K562 (cell line): ENCODE measurements around the gene CCKAR. TPM values are rescaled to one million over a fixed set of nuclear protein-coding genes. Genes with fewer than 3 reads are reported as not detected.

Experiments used
- ATAC-seq: fragments of 200-7000 bp; cut with Tn5 transposase; 3 replicates; pipeline ENCODE4 v1.9.1; 2020; ENCODE audit warnings: moderate library complexity
- BruUV-seq: library from RNA; stranded (reverse); fragments of 400-500 nt; replicated peaks from 2 replicates; lab custom pipeline; 2021; lab: Mats Ljungman, UMichigan
- CTCF ChIA-PET: fragments of 300-600 bp; formaldehyde crosslinking; extraction: SDS; loops from one replicate; lab custom pipeline; 2021; ENCODE audit warnings: low intra/inter-chr PET ratio; lab: Yijun Ruan, JAX
- POLR2A ChIA-PET: fragments of 300-600, 350-650 bp; sonication (Branson Sonifier 250); formaldehyde crosslinking; extraction: SDS; loops from one replicate; lab custom pipeline; 2021; ENCODE audit warnings: antibody characterized with exemption, inconsistent platforms; lab: Yijun Ruan, JAX
- DNase-seq, 4 experiments: peaks; one replicate each; pipeline versions ENCODE4 v3.0.0 to v3.0.0-alpha.2; 2011 to 2018; ENCODE audit warnings: low spot score in 3 of 4, mixed read lengths in 3 of 4; ENCODE audit errors: extremely low read depth in 1 of 4
- FAIRE-seq: peaks from 2 replicates; lab custom pipeline; 2011; peaks lifted over from hg19 to GRCh38; lab: Jason Lieb, UNC
- H2AFZ ChIP-seq: 2 replicates; pipeline ENCODE4 v1.6.0; 2011; ENCODE audit warnings: low read depth, low read length, control low read depth, inconsistent platforms
- H3K27ac ChIP-seq: fragments of 200-600 bp; 3 replicates; pipeline ENCODE4 v1.8.0; 2011; ENCODE audit warnings: low read depth, mild to moderate bottlenecking, control low read depth, inconsistent platforms, low read length, moderate library complexity, mixed read lengths; ENCODE audit errors: extremely low read depth
- H3K27me3 ChIP-seq, 2 experiments: fragments of 300-600 bp in 1 of 2; 2 replicates in 1 of 2; 3 replicates in 1 of 2; pipeline versions ENCODE4 v1.6.0 to v1.8.0; 2011; ENCODE audit warnings: inconsistent platforms in 2 of 2, low read length in 2 of 2, mild to moderate bottlenecking in 1 of 2, mixed read lengths in 1 of 2, moderate library complexity in 1 of 2; ENCODE audit not compliant: control insufficient read depth in 2 of 2, insufficient read depth in 2 of 2
- H3K36me3 ChIP-seq: fragments of 300-600 bp; 3 replicates; pipeline ENCODE4 v1.8.0; 2011; ENCODE audit warnings: mild to moderate bottlenecking, low read length, inconsistent platforms; ENCODE audit not compliant: control insufficient read depth, insufficient read depth
- H3K4me1 ChIP-seq, 2 experiments: fragments of 200-600 bp in 1 of 2; replicated peaks in 1 of 2; 2 replicates in 1 of 2; 3 replicates in 1 of 2; pipeline versions ENCODE4 v1.5.1 to v1.8.0; 2011; ENCODE audit warnings: inconsistent platforms in 2 of 2, low read length in 2 of 2, mild to moderate bottlenecking in 1 of 2, mixed read lengths in 1 of 2, moderate library complexity in 1 of 2; ENCODE audit not compliant: control insufficient read depth in 2 of 2, insufficient read depth in 2 of 2
- H3K4me2 ChIP-seq: 2 replicates; pipeline ENCODE4 v1.6.1; 2011; ENCODE audit warnings: low read length, control low read depth, inconsistent platforms, mixed read lengths; ENCODE audit not compliant: insufficient read depth
- H3K4me3 ChIP-seq: fragments of 200-600 bp; sonication (generic), shearing (Covaris generic); 2 replicates; pipeline ENCODE4 v1.5.1; 2016; ENCODE audit warnings: control low read depth, inconsistent platforms
- H3K79me2 ChIP-seq: fragments of 200-600 bp; 3 replicates; pipeline ENCODE4 v1.8.0; 2011; ENCODE audit warnings: low read length, inconsistent platforms; ENCODE audit not compliant: control insufficient read depth, insufficient read depth
- H3K9ac ChIP-seq, 2 experiments: 2 replicates each; pipeline versions ENCODE4 v1.6.0 to v1.6.1; 2011; ENCODE audit warnings: low read depth in 2 of 2, low read length in 2 of 2, control low read depth in 1 of 2, inconsistent platforms in 1 of 2, mild to moderate bottlenecking in 1 of 2, mixed read lengths in 1 of 2; ENCODE audit not compliant: insufficient read depth in 1 of 2
- H3K9me1 ChIP-seq: one replicate; pipeline ENCODE4 v1.6.0; 2011; ENCODE audit warnings: inconsistent platforms, mild to moderate bottlenecking, low read length, moderate library complexity; ENCODE audit not compliant: control insufficient read depth, insufficient read depth
- H3K9me3 ChIP-seq: replicated peaks from 2 replicates; pipeline ENCODE4 v1.5.1; 2011; ENCODE audit warnings: low read depth, low read length, inconsistent platforms; ENCODE audit not compliant: control insufficient read depth, insufficient read depth
- H4K20me1 ChIP-seq: replicated peaks from 2 replicates; pipeline ENCODE4 v1.6.1; 2011; ENCODE audit warnings: low read length, inconsistent platforms, mixed read lengths; ENCODE audit not compliant: control insufficient read depth, insufficient read depth
- MTA1 ChIP-seq: fragments of 450-650 bp; IDR thresholded peaks from 2 replicates; pipeline ENCODE4 v1.6.1; 2017; ENCODE audit warnings: borderline replicate concordance
- POLR3G ChIP-seq: IDR thresholded peaks from 2 replicates; pipeline ENCODE4 v1.6.1; 2011; ENCODE audit not compliant: insufficient read length, insufficient replicate concordance; ENCODE audit errors: extremely low read depth
- ZNF184 ChIP-seq: sonication (generic); formaldehyde crosslinking; IDR thresholded peaks from 2 replicates; pipeline ENCODE4 v1.5.0; 2020; ENCODE audit warnings: missing genetic modification reagents
- WGBS: fragments of 100-300 bp; shearing (Covaris generic); methylation state at CpG from one replicate; pipeline ENCODE4 v1.1.6; 2016; ENCODE audit warnings: low coverage, mixed read lengths; ENCODE audit not compliant: insufficient coverage; ENCODE audit errors: missing lambda C conversion rate; 5-methylcytosine and 5-hydroxymethylcytosine counted together
- in situ Hi-C: fragments of 300-500 bp; cut with MboI; formaldehyde crosslinking; loops from 4 replicates; pipeline ENCODE4 v1.15.0; 2018; ENCODE audit warnings: inconsistent platforms, mixed read lengths
- intact Hi-C: fragments of 100-400 bp; cut with micrococcal nuclease; formaldehyde crosslinking; loops from 2 replicates; pipeline ENCODE4 v1.14.2; 2022
- polyA plus RNA-seq, 8 experiments: library from polyadenylated mRNA; depleted of rRNA in 4 of 8; stranded (reverse) in 5 of 8; unstranded in 3 of 8; fragments of >200 nt; fragmentation: Nextera tagmentation in 2 of 8; fragmentation: Illumina TruSeq in 1 of 8; extraction: Ambion mirVana in 2 of 8; extraction: Trizol in 1 of 8; gene quantifications; 2 replicates each; pipeline versions ENCODE4 v1.2.1 to v1.2.3, GENCODE V29; 2011 to 2014; ENCODE audit warnings: inconsistent platforms in 1 of 8, missing spikeins in 1 of 8
- total RNA-seq, 7 experiments: library from RNA; depleted of rRNA in 6 of 7; stranded (reverse); fragments of >200 nt in 6 of 7; fragmentation: Illumina TruSeq in 2 of 7; extraction: Trizol in 2 of 7; gene quantifications; 2 replicates each; pipeline versions ENCODE4 v1.2.1 to v1.2.3, GENCODE V29; 2011 to 2021; ENCODE audit warnings: low replicate concordance in 1 of 7
- TF ChIP-seq, protein P1 (sequence below): fragments of 450-650 bp; IDR thresholded peaks from 2 replicates; pipeline ENCODE4 v1.7.1; 2018; ENCODE audit warnings: mild to moderate bottlenecking, low read depth; ENCODE audit not compliant: partially characterized antibody
- TF ChIP-seq, protein P2 (sequence below): fragments of 450-650 bp; IDR thresholded peaks from 2 replicates; pipeline ENCODE4 v1.6.1; 2016; ENCODE audit warnings: mild to moderate bottlenecking, moderate library complexity

Gene CCKAR
- total and polyA plus RNA-seq, 9 of the 15 experiments (the other 6 are each of a cell fraction or from before 2014, with no cell fraction given) = not detected

DNA sequence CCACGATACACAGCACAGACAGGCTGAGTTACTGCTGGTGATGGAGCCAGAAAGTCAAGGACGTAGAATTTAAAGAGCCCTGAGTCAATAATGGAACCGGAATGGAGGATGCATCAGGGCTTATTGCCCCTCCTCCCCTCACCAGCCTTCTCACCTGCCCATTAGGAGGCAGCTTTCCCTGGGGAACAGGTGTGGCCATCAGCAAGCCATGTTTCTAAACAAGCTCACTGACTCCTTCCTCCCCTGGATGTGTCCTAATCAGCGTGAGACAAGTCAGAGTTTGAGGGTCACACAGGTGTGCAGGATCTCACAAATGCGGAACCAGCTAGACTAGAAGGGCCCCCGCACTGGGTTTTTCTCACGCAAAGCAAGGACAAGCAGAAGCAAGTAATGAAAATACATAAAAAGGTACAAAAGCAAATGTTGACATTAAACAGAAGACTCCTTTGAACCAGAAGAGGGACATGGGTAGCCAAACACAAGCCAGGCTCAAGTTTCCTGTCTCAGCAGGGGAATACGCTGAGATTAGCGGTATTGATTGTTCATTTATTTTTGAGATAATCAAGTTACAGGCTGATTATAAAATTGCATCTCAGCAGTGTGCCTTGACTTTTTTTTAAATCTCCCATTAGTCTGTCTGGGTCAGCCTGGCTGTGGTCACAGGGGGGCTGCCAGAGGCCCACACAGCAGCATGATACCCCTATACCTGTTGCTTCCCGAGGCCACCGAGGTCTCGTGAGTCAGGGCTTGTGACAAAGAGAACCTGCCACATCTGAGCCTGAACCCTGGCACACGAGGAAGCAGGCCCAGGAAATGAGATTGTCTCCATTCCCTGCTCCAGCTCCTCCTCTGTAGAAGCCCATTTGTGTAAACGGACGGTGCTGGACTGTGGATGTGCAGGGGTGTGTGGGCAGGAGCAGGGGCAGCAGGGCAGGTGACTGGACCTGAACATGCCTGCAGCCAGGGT, 37.4 kb downstream of the CCKAR start:
- H3K27ac ChIP-seq = no peak overlapping the region
- intact Hi-C loops (loop anchor here (10.0 kb wide), 1 partner anchor 412 kb away; the partner anchor contains the start of gene STIM2), in situ Hi-C loops (loop anchor here (10.0 kb wide), 1 partner anchor 562 kb away; no protein-coding TSS in a partner anchor)
- DNase-seq (no peak), ATAC-seq (no peak), FAIRE-seq (no peak)
- H3K9ac ChIP-seq = no peak overlapping the region
- no peaks in the 10 kb centered on the region for H3K9me3 ChIP-seq
- H3K4me1 ChIP-seq = no peaks in the 10 kb centered on the region
- no peaks in the 10 kb centered on the region for H3K79me2 ChIP-seq
- no peak overlapping the region for H3K4me2 ChIP-seq
- ChIA-PET CTCF (no interaction called here), POLR2A (interaction anchor here (0.6 to 0.7 kb wide), 2 partner anchors 11 to 463 kb away, joined by 3 to 4 read pairs; no protein-coding TSS in a partner anchor)
- WGBS = 13% methylated on average over 14 of the region's 15 CpGs
- no peaks in the 10 kb centered on the region for H4K20me1 ChIP-seq
- H3K4me3 ChIP-seq = no peak overlapping the region
- H3K36me3 ChIP-seq = no peaks in the 10 kb centered on the region
- no TSS peak for BruUV-seq
- H2AFZ ChIP-seq = no peak overlapping the region
- no peaks in the 10 kb centered on the region for H3K9me1 ChIP-seq
- peaks cover 4 to 15% of the 10 kb centered on the region in 2 experiments; a peak in 2 of 5 replicates for H3K27me3 ChIP-seq
- TF ChIP-seq POLR3G (no peak), MTA1 (no peak), ZNF184 (no peak)
- TF ChIP-seq, protein P1, sequence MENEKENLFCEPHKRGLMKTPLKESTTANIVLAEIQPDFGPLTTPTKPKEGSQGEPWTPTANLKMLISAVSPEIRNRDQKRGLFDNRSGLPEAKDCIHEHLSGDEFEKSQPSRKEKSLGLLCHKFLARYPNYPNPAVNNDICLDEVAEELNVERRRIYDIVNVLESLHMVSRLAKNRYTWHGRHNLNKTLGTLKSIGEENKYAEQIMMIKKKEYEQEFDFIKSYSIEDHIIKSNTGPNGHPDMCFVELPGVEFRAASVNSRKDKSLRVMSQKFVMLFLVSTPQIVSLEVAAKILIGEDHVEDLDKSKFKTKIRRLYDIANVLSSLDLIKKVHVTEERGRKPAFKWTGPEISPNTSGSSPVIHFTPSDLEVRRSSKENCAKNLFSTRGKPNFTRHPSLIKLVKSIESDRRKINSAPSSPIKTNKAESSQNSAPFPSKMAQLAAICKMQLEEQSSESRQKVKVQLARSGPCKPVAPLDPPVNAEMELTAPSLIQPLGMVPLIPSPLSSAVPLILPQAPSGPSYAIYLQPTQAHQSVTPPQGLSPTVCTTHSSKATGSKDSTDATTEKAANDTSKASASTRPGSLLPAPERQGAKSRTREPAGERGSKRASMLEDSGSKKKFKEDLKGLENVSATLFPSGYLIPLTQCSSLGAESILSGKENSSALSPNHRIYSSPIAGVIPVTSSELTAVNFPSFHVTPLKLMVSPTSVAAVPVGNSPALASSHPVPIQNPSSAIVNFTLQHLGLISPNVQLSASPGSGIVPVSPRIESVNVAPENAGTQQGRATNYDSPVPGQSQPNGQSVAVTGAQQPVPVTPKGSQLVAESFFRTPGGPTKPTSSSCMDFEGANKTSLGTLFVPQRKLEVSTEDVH = no peak
- TF ChIP-seq, protein P2, sequence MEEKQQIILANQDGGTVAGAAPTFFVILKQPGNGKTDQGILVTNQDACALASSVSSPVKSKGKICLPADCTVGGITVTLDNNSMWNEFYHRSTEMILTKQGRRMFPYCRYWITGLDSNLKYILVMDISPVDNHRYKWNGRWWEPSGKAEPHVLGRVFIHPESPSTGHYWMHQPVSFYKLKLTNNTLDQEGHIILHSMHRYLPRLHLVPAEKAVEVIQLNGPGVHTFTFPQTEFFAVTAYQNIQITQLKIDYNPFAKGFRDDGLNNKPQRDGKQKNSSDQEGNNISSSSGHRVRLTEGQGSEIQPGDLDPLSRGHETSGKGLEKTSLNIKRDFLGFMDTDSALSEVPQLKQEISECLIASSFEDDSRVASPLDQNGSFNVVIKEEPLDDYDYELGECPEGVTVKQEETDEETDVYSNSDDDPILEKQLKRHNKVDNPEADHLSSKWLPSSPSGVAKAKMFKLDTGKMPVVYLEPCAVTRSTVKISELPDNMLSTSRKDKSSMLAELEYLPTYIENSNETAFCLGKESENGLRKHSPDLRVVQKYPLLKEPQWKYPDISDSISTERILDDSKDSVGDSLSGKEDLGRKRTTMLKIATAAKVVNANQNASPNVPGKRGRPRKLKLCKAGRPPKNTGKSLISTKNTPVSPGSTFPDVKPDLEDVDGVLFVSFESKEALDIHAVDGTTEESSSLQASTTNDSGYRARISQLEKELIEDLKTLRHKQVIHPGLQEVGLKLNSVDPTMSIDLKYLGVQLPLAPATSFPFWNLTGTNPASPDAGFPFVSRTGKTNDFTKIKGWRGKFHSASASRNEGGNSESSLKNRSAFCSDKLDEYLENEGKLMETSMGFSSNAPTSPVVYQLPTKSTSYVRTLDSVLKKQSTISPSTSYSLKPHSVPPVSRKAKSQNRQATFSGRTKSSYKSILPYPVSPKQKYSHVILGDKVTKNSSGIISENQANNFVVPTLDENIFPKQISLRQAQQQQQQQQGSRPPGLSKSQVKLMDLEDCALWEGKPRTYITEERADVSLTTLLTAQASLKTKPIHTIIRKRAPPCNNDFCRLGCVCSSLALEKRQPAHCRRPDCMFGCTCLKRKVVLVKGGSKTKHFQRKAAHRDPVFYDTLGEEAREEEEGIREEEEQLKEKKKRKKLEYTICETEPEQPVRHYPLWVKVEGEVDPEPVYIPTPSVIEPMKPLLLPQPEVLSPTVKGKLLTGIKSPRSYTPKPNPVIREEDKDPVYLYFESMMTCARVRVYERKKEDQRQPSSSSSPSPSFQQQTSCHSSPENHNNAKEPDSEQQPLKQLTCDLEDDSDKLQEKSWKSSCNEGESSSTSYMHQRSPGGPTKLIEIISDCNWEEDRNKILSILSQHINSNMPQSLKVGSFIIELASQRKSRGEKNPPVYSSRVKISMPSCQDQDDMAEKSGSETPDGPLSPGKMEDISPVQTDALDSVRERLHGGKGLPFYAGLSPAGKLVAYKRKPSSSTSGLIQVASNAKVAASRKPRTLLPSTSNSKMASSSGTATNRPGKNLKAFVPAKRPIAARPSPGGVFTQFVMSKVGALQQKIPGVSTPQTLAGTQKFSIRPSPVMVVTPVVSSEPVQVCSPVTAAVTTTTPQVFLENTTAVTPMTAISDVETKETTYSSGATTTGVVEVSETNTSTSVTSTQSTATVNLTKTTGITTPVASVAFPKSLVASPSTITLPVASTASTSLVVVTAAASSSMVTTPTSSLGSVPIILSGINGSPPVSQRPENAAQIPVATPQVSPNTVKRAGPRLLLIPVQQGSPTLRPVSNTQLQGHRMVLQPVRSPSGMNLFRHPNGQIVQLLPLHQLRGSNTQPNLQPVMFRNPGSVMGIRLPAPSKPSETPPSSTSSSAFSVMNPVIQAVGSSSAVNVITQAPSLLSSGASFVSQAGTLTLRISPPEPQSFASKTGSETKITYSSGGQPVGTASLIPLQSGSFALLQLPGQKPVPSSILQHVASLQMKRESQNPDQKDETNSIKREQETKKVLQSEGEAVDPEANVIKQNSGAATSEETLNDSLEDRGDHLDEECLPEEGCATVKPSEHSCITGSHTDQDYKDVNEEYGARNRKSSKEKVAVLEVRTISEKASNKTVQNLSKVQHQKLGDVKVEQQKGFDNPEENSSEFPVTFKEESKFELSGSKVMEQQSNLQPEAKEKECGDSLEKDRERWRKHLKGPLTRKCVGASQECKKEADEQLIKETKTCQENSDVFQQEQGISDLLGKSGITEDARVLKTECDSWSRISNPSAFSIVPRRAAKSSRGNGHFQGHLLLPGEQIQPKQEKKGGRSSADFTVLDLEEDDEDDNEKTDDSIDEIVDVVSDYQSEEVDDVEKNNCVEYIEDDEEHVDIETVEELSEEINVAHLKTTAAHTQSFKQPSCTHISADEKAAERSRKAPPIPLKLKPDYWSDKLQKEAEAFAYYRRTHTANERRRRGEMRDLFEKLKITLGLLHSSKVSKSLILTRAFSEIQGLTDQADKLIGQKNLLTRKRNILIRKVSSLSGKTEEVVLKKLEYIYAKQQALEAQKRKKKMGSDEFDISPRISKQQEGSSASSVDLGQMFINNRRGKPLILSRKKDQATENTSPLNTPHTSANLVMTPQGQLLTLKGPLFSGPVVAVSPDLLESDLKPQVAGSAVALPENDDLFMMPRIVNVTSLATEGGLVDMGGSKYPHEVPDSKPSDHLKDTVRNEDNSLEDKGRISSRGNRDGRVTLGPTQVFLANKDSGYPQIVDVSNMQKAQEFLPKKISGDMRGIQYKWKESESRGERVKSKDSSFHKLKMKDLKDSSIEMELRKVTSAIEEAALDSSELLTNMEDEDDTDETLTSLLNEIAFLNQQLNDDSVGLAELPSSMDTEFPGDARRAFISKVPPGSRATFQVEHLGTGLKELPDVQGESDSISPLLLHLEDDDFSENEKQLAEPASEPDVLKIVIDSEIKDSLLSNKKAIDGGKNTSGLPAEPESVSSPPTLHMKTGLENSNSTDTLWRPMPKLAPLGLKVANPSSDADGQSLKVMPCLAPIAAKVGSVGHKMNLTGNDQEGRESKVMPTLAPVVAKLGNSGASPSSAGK = no peak
